ENCODE results near the gene MEGF11.

The MEGF11 gene

DNA sequence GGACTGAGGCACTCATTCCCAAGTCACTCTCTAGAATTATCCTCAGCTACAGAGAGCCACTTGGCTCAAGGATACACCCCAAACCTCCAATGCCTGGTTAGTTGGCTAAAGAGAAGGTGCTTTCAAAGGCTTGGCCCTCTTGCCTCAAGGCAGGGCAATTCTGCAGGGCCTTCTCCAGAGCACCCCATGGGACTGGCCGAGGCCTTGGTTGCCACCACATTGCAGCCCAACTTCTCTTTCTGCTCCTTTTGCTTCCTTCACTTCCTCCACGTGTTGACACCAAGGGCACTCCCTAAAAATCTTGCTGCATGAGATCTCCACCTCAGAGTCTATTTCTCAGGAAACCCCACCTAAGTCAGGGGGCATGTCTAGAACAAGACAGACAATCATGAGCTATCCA, 36.7 kb downstream of the MEGF11 start:
- H3K4me1 ChIP-seq, result peaks cover 9 to 42% (median 30%) of the 10 kb centered on the region in 10 experiments; a peak in 18 of 20 replicates
- H3K4me2 ChIP-seq, result peak overlapping the region in 7 of 11 experiments; percentile 6 to 44 (median 13); a peak in 11 of 22 replicates
- H3K27me3 ChIP-seq, result no peaks in the 10 kb centered on the region
- H3K27ac ChIP-seq, result no peak overlapping the region
- no peaks in the 10 kb centered on the region for H4K20me1 ChIP-seq
- no peak for TF ChIP-seq Cebpa-rat (IDR thresholded peaks at IDR 0.05)
- H3K36me3 ChIP-seq, result no peaks in the 10 kb centered on the region
- H3K9me3 ChIP-seq (replicated peaks in 1 of 11), result peaks cover 0 to 10% (median 5%) of the 10 kb centered on the region in 11 experiments; a peak in 5 of 22 replicates
- no peak overlapping the region for H3K4me3 ChIP-seq
- H3K9ac ChIP-seq, result no peak overlapping the region

DNA sequence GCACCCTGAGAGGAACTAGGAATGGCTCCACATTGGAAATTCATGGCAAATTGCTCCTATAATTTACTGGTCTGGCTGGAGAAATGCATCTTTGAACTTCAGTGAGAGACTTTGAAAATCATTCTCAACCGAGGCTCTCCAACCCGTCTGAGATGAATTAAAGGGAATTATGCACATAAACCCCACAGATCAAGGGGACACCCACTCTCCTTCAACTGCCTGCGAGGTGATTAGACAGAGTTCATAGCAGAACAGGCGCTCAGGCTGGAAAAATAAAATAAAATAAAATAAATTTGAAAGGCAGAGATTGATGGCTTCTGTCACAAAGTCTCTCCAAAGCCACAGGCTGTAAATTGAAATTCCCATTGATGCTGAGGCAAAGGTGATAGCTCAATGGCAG, 37.7 kb downstream of the MEGF11 start:
- H3K9me3 ChIP-seq (replicated peaks in 1 of 11), result peaks cover 0 to 10% (median 5%) of the 10 kb centered on the region in 11 experiments; a peak in 5 of 22 replicates
- no peaks in the 10 kb centered on the region for H3K36me3 ChIP-seq
- peaks cover 9 to 42% (median 30%) of the 10 kb centered on the region in 10 experiments; a peak in 18 of 20 replicates for H3K4me1 ChIP-seq
- no peak for TF ChIP-seq Cebpa-rat (IDR thresholded peaks at IDR 0.05)
- no peaks in the 10 kb centered on the region for H4K20me1 ChIP-seq
- no peak overlapping the region for H3K9ac ChIP-seq
- no peak overlapping the region for H3K4me3 ChIP-seq
- no peaks in the 10 kb centered on the region for H3K27me3 ChIP-seq
- H3K4me2 ChIP-seq, result no peak overlapping the region
- no peak overlapping the region for H3K27ac ChIP-seq

DNA sequence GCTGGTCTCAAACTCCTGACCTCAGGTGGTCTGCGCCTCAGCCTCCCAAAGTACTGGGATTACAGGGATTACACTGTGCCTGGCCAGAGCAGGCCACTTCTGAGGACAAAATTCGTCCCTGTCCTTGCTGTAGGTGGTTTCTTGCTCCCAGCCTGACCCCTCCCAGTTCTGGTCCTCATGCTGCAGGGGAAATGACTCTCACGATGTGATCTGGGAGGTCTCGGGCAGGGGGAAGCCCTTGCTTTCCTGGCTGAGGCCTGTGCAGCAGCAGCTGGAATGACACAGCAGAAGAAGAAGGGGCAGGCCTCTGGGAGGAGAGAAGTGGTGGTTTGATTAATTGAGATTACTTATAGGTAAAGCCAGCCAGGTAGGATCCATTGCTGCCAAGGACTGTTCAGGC, 39.3 kb downstream of the MEGF11 start:
- Histone ChIP-seq H3K4me2 (peak overlapping the region in 3 of 11 experiments; percentile 25 to 57 (median 38); a peak in 7 of 22 replicates), H3K4me1 (peaks cover 9 to 42% (median 30%) of the 10 kb centered on the region in 10 experiments; a peak in 18 of 20 replicates), H3K4me3 (no peak overlapping the region), H3K27me3 (no peaks in the 10 kb centered on the region), H3K27ac (no peak overlapping the region; a peak in 1 of 22 replicates), H4K20me1 (no peaks in the 10 kb centered on the region), H3K36me3 (no peaks in the 10 kb centered on the region), H3K9ac (no peak overlapping the region), H3K9me3 (replicated peaks in 1 of 11) (peaks cover 0 to 1% (median 0%) of the 10 kb centered on the region in 11 experiments; a peak in 5 of 22 replicates)
- TF ChIP-seq Cebpa-rat (IDR thresholded peaks at IDR 0.05), result no peak

DNA sequence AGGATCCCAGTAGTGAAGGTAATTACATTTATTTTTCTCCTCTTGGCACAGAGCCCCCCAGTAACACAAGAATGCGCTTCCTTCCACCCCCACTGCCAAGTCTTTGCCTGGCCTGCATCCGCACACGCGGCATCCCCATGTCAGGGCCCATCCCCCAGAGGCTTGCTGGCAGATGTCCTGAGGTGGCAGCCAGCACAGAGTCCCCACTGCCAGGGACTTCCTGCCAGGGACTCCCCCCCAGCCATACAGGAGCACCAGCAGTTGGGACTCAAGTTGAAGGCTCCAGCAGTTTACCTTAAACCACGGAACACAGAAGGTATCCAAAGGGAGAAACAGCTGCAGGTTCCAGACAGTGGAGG, 41.0 kb downstream of the MEGF11 start:
- no peaks in the 10 kb centered on the region for H3K27me3 ChIP-seq
- no peaks in the 10 kb centered on the region for H4K20me1 ChIP-seq
- no peak for TF ChIP-seq Cebpa-rat (IDR thresholded peaks at IDR 0.05)
- no peak overlapping the region for H3K4me3 ChIP-seq
- H3K9ac ChIP-seq, result 0 out of 22 replicates have a peak overlapping the region, but pooled peaks of 1 of the 11 experiments have one; percentile 18
- H3K4me1 ChIP-seq, result peaks cover 5 to 35% (median 20%) of the 10 kb centered on the region in 10 experiments; a peak in 17 of 20 replicates
- H3K27ac ChIP-seq, result peak overlapping the region in 2 of 11 experiments; percentile 2 to 27; a peak in 1 of 22 replicates
- H3K9me3 ChIP-seq (replicated peaks in 1 of 11), result no peaks in the 10 kb centered on the region
- H3K36me3 ChIP-seq, result no peaks in the 10 kb centered on the region
- H3K4me2 ChIP-seq, result peak overlapping the region in 8 of 11 experiments; percentile 54 to 73 (median 62); a peak in 17 of 22 replicates

DNA sequence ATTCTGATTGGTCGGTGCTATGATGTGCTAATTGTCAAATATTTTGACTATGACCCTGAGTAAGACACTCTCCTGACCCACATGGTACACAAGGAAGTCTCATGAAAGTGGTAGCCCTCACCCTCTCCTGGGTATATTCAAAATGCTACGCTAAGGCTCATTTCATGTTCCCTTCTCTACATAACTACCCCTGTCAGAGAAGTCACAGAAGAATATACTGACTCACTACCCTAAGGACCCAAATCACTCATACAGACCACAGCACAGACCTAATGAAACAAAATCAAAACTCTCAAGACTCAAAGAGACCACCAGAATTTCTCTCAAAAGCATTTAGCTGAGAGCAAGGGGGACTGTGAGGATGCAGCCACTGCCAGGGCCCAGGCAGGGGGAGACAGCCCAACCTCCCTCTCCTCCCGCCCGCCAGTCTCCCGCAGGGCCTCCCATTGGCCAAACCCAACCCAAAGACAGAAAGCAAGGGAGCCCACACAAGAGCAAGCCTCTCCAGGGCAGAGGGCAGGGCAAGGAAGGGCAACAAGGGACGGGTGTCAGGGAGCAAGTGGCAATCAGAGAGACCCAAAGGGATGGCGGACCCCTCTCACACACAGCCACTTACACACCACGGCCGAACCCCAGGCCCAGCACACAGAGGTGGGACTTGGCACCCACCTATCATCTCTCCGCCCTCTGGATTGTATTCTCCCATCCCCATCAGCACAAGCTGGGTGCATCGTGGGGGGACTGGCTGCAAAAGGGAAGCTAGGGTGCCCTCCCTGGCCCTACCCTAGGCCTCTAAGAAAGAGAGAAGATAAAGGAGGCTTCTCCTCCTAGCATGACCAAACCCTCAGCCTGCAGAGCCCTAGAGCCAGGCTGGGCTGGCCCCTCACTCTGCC, 41.6 kb downstream of the MEGF11 start:
- Histone ChIP-seq H3K4me1 (peaks cover 5 to 31% (median 16%) of the 10 kb centered on the region in 10 experiments; a peak in 17 of 20 replicates), H3K9ac (0 out of 22 replicates have a peak overlapping the region, but pooled peaks of 1 of the 11 experiments have one; percentile 18), H3K4me2 (peak overlapping the region in 8 of 11 experiments; percentile 54 to 73 (median 62); a peak in 16 of 22 replicates), H4K20me1 (no peaks in the 10 kb centered on the region), H3K36me3 (no peaks in the 10 kb centered on the region), H3K4me3 (no peak overlapping the region), H3K9me3 (replicated peaks in 1 of 11) (peaks cover 0 to 4% (median 3%) of the 10 kb centered on the region in 11 experiments; a peak in 6 of 22 replicates), H3K27ac (peak overlapping the region in 2 of 11 experiments; percentile 2 to 27; a peak in 1 of 22 replicates), H3K27me3 (no peaks in the 10 kb centered on the region)
- TF ChIP-seq Cebpa-rat (IDR thresholded peaks at IDR 0.05), result no peak

DNA sequence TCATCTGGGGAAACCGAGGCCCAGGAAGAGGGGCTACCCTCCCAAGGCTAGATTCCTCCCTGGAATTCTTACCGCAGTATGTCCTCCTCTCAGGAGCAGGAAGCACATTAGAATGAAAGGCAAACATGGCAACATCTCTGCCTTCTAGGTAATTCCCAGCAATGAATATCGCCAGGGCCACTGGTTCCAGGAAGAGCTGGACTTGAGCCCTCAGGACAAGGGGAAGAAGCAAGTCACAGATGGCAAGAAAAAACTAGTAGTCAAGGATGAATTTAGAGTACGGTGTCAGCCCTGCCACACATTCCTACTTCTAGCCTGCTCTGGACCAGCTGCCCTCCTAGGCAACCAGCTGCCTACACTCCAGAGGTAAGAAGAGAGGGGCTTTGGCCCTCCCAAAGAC, 42.9 kb downstream of the MEGF11 start:
- Histone ChIP-seq H3K4me1 (peaks cover 0 to 25% (median 13%) of the 10 kb centered on the region in 10 experiments; a peak in 16 of 20 replicates), H3K9ac (no peak overlapping the region), H3K27me3 (no peaks in the 10 kb centered on the region), H3K27ac (no peak overlapping the region), H4K20me1 (no peaks in the 10 kb centered on the region), H3K4me3 (no peak overlapping the region), H3K4me2 (no peak overlapping the region), H3K36me3 (no peaks in the 10 kb centered on the region), H3K9me3 (replicated peaks in 1 of 11) (peaks cover 0 to 14% (median 7%) of the 10 kb centered on the region in 11 experiments; a peak in 8 of 22 replicates)
- TF ChIP-seq Cebpa-rat (IDR thresholded peaks at IDR 0.05), result no peak

DNA sequence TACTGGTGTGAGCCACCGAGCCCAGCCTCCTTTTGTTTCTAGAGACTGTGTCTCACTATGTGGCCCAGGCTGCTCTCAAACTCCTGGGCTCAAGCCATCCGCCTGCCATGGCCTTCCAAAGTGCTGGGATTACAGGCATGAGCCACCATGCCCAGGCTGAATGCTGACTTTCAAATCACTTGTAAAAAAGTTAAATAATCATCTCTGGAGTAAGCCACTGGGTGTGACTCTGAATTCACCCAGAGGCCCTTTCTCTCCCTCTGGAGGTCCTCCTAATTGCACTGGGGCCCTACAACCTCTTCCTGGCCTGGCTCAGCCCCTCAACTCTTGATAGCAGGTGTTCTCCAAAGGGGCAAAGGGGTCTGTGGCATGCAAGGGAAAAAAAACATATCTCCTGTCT, 54.8 kb downstream of the MEGF11 start:
- TF ChIP-seq Cebpa-rat (IDR thresholded peaks at IDR 0.05), result no peak

DNA sequence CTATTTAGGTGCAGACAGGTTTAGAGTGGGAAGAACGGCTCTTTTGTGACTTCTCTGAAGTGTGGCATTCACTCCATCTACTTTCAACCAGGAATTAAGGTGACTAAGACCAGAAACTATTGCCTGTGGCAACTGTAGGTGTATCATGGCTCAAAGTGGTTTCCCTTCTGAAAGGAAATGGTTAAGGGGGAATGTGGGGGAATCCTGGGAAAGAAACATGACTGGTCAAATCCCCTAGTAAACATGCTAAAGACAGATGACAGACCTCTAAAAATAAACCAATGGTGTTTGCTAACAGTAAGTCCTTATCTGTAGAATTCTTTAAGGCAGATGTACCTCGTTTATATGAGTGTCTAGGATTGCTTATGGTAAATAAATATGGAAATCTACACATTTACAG, 56.9 kb downstream of the MEGF11 start:
- Histone ChIP-seq H3K4me2 (no peak overlapping the region), H3K9ac (no peak overlapping the region), H3K4me3 (no peak overlapping the region), H3K27ac (no peak overlapping the region), H3K4me1 (peaks cover 0 to 15% (median 11%) of the 10 kb centered on the region in 10 experiments; a peak in 13 of 20 replicates), H3K27me3 (no peaks in the 10 kb centered on the region), H4K20me1 (no peaks in the 10 kb centered on the region), H3K36me3 (no peaks in the 10 kb centered on the region), H3K9me3 (replicated peaks in 1 of 11) (no peaks in the 10 kb centered on the region)
- no peak for TF ChIP-seq Cebpa-rat (IDR thresholded peaks at IDR 0.05)

More for the DNA sequence above, 54.8 kb downstream of the MEGF11 start:
- no peaks in the 10 kb centered on the region for H4K20me1 ChIP-seq
- H3K4me1 ChIP-seq, result peaks cover 0 to 14% (median 11%) of the 10 kb centered on the region in 10 experiments; a peak in 13 of 20 replicates
- H3K27me3 ChIP-seq, result no peaks in the 10 kb centered on the region
- H3K4me3 ChIP-seq, result no peak overlapping the region
- H3K9me3 ChIP-seq (replicated peaks in 1 of 11), result no peaks in the 10 kb centered on the region
- H3K4me2 ChIP-seq, result no peak overlapping the region
- H3K9ac ChIP-seq, result no peak overlapping the region
- no peaks in the 10 kb centered on the region for H3K36me3 ChIP-seq
- H3K27ac ChIP-seq, result no peak overlapping the region

DNA sequence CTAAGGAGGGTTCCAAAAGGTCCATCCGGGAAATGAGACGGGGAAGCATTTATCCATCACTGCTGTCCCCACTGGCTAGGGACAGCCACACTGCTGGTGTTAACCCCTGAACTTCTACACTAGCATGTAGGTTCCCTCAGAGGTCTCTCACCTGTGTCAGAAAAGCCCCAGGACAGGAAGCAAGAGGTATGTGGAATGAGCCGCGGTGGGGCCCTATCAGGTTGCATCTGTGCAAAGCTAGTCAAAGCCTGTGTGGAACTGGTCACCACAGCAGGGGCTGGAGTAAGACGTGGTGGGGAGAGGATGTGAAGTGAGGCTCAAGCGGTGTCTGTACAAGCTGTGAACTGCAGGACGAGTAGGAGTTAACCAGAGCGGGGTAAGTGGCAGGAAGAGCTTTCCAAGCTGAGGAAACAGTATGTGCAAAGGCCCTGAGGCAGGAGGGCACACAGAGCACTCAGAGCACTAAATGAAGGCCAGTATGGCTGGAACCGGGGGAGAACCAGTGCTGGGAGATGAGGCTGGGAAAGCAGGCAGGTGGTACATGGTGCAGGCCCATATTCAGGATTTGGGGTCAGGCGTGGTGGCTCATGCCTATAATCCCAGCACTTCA, 57.8 kb downstream of the MEGF11 start:
- H3K4me1 ChIP-seq, result peaks cover 0 to 13% (median 6%) of the 10 kb centered on the region in 10 experiments; a peak in 13 of 20 replicates
- TF ChIP-seq Cebpa-rat (IDR thresholded peaks at IDR 0.05), result no peak
- no peaks in the 10 kb centered on the region for H3K36me3 ChIP-seq
- H3K4me3 ChIP-seq, result no peak overlapping the region
- no peak overlapping the region for H3K4me2 ChIP-seq
- no peaks in the 10 kb centered on the region for H3K27me3 ChIP-seq
- no peak overlapping the region for H3K27ac ChIP-seq
- H3K9ac ChIP-seq, result no peak overlapping the region
- H3K9me3 ChIP-seq (replicated peaks in 1 of 11), result no peaks in the 10 kb centered on the region
- H4K20me1 ChIP-seq, result no peaks in the 10 kb centered on the region

Measured in BLaER1 treated with 17β-estradiol and CSF1 and Interleukin-3, amounts not matched to agents 10 nM and 100 nM (cell line).